ENCODE data around the gene BOD1. TPM values are rescaled to one million over a fixed set of nuclear protein-coding genes. Genes with fewer than 3 reads are reported as not detected.

The BOD1 gene
- total and polyA plus RNA-seq, 10 of the 15 experiments (the other 5 are each of a cell fraction or from before 2014, with no cell fraction given), result 14.1 to 35.8 (median 29.6) TPM

- BruUV-seq (replicated peaks), result no TSS peak
- H3K27ac ChIP-seq (ENCODE audit: control insufficient read depth, insufficient read depth), result no peak overlapping the region
- DNase-seq (ENCODE audit: low read depth, low spot score) (no peak), ATAC-seq (no peak), FAIRE-seq (no peak)
- H3K9me3 ChIP-seq (replicated peaks; ENCODE audit: control insufficient read depth, insufficient read depth, low read length), result no peaks in the 10 kb centered on the region; the same call in 2 of the 3 replicates
- H3K27me3 ChIP-seq (replicated peaks in 1 of 2; ENCODE audit: control insufficient read depth in 2 of 2, insufficient read depth in 2 of 2, low read length in 1 of 2), result peaks cover 0 to 2% of the 10 kb centered on the region in 2 experiments; a peak in 1 of 4 replicates
- ChIA-PET RAD21 (ENCODE audit: unreplicated experiment) (no interaction called here), SMC1A (ENCODE audit: uncharacterized antibody, unreplicated experiment) (no interaction called here), POLR2A (no interaction called here), CTCF (interaction anchor here (1.4 to 1.5 kb wide), 2 partner anchors 11 to 17 kb away, joined by 4 to 5 read pairs; no protein-coding TSS in a partner anchor)
- H3K9ac ChIP-seq (ENCODE audit: control insufficient read depth, insufficient read depth, low read length), result no peak overlapping the region
- no peaks in the 10 kb centered on the region for H3K36me3 ChIP-seq (ENCODE audit: control insufficient read depth in 2 of 2, insufficient read depth in 2 of 2, low read length in 1 of 2)
- H3K4me2 ChIP-seq (ENCODE audit: control insufficient read depth, insufficient read depth), result no peak overlapping the region
- no peak overlapping the region for H2AFZ ChIP-seq (ENCODE audit: control insufficient read depth, low read depth, low read length)
- in situ Hi-C loops (cut with MboI), result no loop called here
- intact Hi-C loops (cut with micrococcal nuclease; ENCODE audit: unreplicated experiment), result no loop called here
- no peak overlapping the region for H3K4me3 ChIP-seq
- H3K4me1 ChIP-seq (ENCODE audit: control insufficient read depth, insufficient read depth, low read length), result no peaks in the 10 kb centered on the region
- 51% methylated on average over 6 of the region's 6 CpGs for WGBS (ENCODE audit: insufficient coverage, insufficient replicate concordance, low lambda C conversion rate, missing lambda C conversion rate)
- H3K79me2 ChIP-seq (ENCODE audit: control insufficient read depth, insufficient read depth, low read length), result no peaks in the 10 kb centered on the region
- H4K20me1 ChIP-seq (ENCODE audit: control insufficient read depth, insufficient read depth), result no peaks in the 10 kb centered on the region
- TF ChIP-seq REST (IDR thresholded peaks at IDR 0.05; ENCODE audit: low read depth, low read length) (no peak), BCLAF1 (IDR thresholded peaks at IDR 0.05) (no peak), NFIC (IDR thresholded peaks at IDR 0.05; ENCODE audit: low read depth, low read length) (no peak), ESRRA (IDR thresholded peaks at IDR 0.05; ENCODE audit: low read length) (no peak)
Measured at GRCh38 chr5:173562451-173562850, 54.0 kb downstream of the BOD1 start.

Measured in GM12878 (cell line).